Fibroblast of lung (primary cell): ENCODE data around the gene CLMP.

Experiments used
- EZH2 ChIP-seq: IDR thresholded peaks from 2 replicates; pipeline ENCODE4 v1.5.1; 2012; ENCODE audit warnings: low read length, control low read depth, mild to moderate bottlenecking; ENCODE audit errors: missing control alignments
- TF ChIP-seq, protein P1 (sequence below), 2 donors: IDR thresholded peaks in 1 of 2; conservative IDR thresholded peaks in 1 of 2; 1 replicate in 1 of 2; 2 replicates in 1 of 2; pipeline ENCODE4 v1.5.1; 2011 to 2012; ENCODE audit warnings: low read length in 2 of 2, control low read depth in 1 of 2, inconsistent platforms in 1 of 2, low read depth in 1 of 2, mild to moderate bottlenecking in 1 of 2

DNA sequence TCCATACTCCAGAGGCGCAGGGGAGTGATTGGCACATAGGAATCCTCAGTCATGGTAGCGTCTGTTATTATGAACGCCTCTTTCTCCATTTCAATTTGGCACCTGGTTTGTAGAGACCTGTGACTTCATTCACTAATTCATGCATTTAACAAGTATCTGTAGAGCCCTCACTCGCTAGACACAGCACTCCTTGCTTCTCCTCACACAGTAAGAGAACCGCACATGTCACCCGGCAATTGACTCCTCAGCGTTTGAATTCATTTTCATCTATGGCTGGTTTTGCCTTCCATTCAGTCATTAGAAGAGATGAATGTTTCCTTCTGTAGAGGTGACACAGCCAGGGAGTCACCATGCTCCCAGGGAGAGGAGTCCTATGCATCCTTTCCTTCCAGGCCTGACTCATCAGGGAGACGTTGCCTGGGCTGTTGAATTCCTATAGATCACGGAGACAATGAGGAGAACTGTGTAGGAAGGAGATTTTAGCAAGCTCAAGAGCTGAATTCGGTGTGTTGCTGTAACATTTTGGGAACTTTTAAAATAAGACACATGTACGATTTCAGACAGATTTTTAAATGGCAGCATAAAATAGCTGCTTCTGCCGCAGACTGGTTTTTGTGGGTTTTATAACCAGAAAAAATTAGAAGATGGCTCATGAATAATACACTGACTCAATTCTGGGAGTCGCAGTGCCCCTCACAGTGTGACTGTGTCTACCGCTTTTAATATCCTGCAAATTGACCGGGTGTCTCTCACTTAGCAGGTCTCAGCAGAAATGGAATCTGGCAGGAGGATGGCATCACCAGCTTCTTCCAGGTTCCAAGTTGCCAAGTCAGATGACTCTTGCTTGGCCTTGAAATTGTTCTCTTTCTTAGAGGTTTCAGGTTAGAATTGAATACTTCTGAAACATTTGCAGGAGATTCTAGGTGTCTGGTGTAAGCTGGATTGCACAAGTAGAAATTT lies 44.4 kb upstream of the CLMP start:
- TF ChIP-seq, protein P1, sequence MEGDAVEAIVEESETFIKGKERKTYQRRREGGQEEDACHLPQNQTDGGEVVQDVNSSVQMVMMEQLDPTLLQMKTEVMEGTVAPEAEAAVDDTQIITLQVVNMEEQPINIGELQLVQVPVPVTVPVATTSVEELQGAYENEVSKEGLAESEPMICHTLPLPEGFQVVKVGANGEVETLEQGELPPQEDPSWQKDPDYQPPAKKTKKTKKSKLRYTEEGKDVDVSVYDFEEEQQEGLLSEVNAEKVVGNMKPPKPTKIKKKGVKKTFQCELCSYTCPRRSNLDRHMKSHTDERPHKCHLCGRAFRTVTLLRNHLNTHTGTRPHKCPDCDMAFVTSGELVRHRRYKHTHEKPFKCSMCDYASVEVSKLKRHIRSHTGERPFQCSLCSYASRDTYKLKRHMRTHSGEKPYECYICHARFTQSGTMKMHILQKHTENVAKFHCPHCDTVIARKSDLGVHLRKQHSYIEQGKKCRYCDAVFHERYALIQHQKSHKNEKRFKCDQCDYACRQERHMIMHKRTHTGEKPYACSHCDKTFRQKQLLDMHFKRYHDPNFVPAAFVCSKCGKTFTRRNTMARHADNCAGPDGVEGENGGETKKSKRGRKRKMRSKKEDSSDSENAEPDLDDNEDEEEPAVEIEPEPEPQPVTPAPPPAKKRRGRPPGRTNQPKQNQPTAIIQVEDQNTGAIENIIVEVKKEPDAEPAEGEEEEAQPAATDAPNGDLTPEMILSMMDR (conservative IDR thresholded peaks at IDR 0.05 in 1 of 2, IDR thresholded peaks at IDR 0.05 in 1 of 2; ENCODE audit: low read depth in 1 of 2, low read length in 2 of 2), result no peak
- no peak for TF ChIP-seq EZH2
